Inflammatory macrophage (primary cell): ENCODE data around the gene HOXC13.

ENCODE experiments used
- DNase-seq, 2 donors: peaks; one replicate each; pipeline ENCODE4 v3.0.0-alpha.2; 2020 to 2022

The HOXC13 gene

GRCh38 chr12:53939141-53940108 is 794 bp downstream of the HOXC13 start:
- DNase-seq, result no peak

GRCh38 chr12:53940443-53941014 is 1.9 kb downstream of the HOXC13 start:
- no peak for DNase-seq

GRCh38 chr12:53941187-53941586 is 2.6 kb downstream of the HOXC13 start:
- no peak for DNase-seq

- DNase-seq, result no peak
These were observed 3.1 kb downstream of the HOXC13 start for GRCh38 chr12:53941750-53942149.

GRCh38 chr12:53942467-53942997 is 3.9 kb downstream of the HOXC13 start:
- no peak for DNase-seq

- DNase-seq, result no peak
These were observed 5.6 kb downstream of the HOXC13 start for GRCh38 chr12:53944209-53944608.

- DNase-seq, result no peak
These were observed 6.5 kb downstream of the HOXC13 start for GRCh38 chr12:53944907-53945847.

- no peak for DNase-seq
These were observed 9.1 kb downstream of the HOXC13 start for GRCh38 chr12:53947743-53948142.

- no peak for DNase-seq
These were observed 10.3 kb downstream of the HOXC13 start for GRCh38 chr12:53948650-53949593.

- no peak for DNase-seq
These were observed 11.2 kb downstream of the HOXC13 start for GRCh38 chr12:53949631-53950436.

- no peak for DNase-seq
These were observed 11.8 kb downstream of the HOXC13 start for GRCh38 chr12:53950437-53950773.

GRCh38 chr12:53950789-53951576 is 12.4 kb downstream of the HOXC13 start:
- DNase-seq, result no peak

- no peak for DNase-seq
These were observed 13.1 kb downstream of the HOXC13 start for GRCh38 chr12:53951577-53952334.

- DNase-seq, result no peak
These were observed 13.7 kb downstream of the HOXC13 start for GRCh38 chr12:53952335-53952694.

- no peak for DNase-seq
These were observed 14.5 kb downstream of the HOXC13 start for GRCh38 chr12:53952871-53953734.

GRCh38 chr12:53953831-53954693 is 15.4 kb downstream of the HOXC13 start:
- no peak for DNase-seq

GRCh38 chr12:53954694-53955035 is 16.0 kb downstream of the HOXC13 start, which contains the start of gene HOXC12:
HOXC12 (plus strand) TSS chr12:53954903; CDS start chr12:53954930, 27 bp downstream.
- no peak for DNase-seq
